HG03095 (cell line): ENCODE results near the gene ATP10D.
"Not testable (repeated sequence)": the region's sequence is repeated elsewhere in the genome, so short reads cannot be mapped to it uniquely, and the experiment has no call there.

Experiments
- ATAC-seq: cut with Tn5 transposase; IDR thresholded peaks from one replicate; pipeline ENCODE4 v1.9.1; 2021; ENCODE audit warnings: moderate library complexity; ENCODE audit not compliant: unreplicated experiment

Gene ATP10D

DNA sequence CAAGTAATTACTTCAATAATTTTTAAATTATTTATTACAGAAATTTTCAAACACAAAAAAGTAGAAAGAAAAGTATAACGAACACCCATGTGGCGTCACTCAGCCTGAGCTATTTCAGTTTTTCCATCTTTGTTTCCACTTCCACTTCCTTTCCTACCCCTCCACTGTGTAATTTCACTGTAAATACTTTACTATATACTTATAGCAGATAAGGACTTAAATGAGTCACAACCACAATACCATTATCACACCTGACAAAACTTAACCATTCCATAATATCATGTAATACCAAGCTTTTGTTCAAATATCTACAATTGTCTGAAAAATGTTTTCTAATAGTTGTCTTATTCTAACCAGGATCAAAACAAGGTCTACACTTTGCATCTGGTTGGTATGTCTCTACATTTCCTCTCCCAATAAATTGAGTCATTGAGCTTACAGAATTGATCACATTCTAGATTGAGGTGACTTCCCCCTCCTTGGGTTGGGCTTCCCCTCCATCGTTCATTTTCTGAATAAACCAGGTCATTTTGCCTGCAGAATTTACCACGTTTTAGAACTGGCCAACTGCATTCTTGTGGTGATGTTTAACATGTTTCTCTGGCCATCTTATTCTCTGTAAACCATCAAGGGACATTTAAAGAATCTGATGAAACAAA is 48.7 kb downstream of the ATP10D start:
- ATAC-seq: no peak

DNA sequence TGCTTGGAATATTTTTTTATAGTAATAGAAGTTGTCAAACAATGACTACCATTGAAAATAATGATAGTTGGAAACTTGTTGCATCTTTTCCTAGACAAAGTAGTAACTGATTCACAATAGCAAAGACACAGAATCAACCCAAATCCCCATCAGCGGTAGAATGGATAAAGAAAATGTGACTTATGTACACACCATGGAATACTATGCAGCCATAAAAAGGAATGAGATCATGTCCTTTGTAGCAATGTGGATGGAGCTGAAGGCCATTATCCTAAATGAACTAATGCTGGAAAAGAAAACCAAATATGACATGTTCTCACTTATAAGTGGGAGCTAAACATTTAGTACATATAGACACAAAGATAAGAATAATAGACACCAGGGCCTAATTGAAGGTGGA is 49.7 kb downstream of the ATP10D start:
- no peak for ATAC-seq

DNA sequence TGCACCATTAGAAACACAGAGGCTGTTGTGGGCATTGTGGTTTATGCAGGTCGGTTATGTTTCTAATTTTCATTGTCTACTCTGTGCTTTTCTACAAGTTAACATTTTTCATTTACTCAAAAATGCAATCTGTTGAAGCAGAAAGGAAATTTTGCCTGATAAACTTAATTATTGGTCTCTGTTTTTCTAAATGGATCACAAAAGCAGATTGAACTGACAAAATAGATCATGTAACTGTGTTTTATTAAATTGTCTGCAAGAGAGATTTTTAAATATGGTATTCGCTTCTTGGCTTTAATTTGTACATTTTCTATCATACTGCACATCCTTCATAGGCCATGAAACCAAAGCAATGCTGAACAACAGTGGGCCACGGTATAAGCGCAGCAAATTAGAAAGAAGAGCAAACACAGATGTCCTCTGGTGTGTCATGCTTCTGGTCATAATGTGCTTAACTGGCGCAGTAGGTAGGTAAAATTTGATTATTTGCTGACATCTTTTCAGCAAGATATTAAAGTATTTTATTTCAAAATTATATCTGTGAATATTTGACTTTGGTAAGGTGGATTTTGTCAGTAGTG is 50.6 kb downstream of the ATP10D start:
- no peak for ATAC-seq

DNA sequence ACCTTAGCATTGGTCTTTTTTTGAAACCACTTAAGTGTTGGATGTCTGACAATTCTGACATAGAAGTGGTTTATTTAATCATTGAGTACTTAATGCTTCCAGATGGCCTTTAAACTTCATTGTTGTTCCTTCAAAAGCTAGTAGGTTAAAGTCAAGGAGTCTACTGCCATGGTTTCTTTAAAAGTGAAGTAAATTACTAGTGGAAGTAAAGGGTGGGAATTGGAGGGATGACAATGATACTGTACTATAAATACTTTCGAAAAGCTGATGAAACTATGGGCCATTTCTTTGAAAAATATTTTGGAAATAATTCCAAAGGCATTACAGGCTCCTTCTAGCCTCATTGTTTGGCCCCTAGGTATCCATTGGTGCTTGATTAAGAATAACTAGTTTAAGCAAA is 51.9 kb downstream of the ATP10D start:
- no peak for ATAC-seq

DNA sequence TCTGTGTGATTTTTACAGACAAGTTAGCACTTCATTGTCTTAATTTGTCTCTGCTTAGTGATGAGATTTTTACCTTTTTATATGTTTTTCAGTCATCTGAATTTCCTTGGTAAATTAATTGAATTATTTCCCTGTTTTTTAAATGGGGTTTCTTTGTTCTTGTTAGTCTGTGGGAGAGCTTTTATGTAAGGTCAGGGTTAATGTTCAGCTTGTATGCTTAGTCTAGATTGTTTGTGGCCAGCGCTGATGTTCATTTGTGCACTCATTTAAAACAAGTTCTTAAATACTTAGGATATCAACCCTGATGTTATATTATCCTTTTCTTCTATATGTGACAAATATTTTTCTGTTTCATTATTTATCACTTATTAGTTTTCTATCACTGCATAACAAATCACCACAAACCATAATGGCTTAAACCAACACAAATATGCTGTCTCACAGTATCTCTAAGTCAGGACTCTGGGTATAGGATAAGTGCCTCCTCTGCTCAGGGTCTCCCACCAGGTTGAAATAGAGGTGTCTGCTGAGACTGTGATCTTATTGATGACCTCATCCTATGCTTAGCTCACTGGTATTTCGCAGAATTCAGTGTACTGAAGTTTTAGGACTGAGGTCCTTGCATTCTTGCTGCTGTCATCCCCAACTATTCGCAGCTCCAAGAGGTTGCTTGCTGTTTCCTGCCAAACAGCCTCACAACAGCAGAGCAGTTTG is 53.2 kb downstream of the ATP10D start:
- no peak for ATAC-seq

DNA sequence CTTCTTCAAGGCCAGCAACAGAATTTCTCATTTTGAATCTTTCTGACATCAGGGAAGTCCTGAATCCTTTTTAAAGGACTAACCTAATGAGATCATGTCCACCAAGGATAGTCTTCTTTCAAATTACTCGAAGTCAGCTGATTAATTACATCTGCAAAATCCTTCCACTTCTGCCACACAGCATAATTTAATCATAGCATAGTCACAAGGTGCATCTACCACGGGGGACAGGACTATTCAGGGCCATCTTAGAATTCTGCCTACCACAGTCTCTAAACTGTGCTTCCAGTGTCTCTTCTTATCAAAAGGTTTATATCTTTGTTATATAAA is 53.7 kb downstream of the ATP10D start:
- no peak for ATAC-seq

DNA sequence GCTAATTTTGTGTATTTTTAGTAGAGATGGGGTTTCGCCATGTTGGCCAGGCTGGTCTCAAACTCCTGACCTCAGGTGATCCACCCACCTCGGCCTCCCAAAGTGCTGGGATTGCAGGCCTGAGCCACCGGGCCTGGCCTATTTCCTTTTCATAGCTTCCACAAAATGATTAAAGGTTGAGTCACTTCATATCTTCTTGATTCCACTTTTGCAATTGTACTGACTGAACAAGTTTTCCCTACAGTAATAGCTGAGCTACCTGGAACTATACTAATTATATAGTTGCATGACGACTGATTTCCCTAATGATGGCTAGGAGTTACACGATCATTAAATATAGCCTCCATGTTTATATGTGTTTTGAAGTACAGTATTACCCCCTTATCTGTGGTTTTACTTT is 57.6 kb downstream of the ATP10D start:
- ATAC-seq: not testable (repeated sequence)

DNA sequence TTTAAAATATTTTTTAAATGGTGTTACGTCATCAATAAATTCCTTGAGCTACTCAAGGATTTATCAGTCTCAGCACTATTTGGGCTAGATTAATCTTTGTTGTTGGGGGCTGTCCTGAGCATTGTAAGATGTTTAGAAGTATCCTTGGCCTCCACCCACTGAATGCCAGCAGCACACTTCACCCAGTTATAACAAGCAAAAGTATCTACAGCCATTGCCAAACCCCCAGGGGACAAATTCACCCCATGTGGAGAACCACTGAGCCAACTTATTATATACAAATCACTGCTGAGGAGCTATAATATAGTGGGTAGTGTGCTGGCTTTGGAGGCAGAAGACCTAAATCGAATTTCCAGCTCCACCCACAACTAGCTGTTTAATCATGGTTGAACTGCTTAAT is 58.3 kb downstream of the ATP10D start:
- ATAC-seq: no peak

DNA sequence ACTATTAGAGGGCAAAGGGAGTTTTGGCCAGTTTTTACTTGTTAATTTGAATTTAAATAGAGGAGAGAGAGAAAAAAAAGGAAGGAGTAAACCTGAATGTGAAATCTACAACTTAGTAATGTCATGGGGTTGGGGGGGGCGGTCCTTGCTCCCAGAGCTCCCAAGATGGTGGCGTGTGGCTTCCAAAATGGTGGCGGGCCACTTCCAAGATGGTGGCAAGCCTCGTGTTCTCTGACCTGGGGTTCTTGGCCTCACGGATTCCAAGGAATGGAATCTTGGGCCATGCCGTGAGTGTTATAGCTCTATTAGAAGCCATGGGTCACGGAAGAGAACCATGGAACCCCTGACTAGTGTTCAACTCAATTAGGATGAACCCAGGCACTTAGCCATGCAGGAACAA is 65.3 kb downstream of the ATP10D start:
- not testable (repeated sequence) for ATAC-seq

DNA sequence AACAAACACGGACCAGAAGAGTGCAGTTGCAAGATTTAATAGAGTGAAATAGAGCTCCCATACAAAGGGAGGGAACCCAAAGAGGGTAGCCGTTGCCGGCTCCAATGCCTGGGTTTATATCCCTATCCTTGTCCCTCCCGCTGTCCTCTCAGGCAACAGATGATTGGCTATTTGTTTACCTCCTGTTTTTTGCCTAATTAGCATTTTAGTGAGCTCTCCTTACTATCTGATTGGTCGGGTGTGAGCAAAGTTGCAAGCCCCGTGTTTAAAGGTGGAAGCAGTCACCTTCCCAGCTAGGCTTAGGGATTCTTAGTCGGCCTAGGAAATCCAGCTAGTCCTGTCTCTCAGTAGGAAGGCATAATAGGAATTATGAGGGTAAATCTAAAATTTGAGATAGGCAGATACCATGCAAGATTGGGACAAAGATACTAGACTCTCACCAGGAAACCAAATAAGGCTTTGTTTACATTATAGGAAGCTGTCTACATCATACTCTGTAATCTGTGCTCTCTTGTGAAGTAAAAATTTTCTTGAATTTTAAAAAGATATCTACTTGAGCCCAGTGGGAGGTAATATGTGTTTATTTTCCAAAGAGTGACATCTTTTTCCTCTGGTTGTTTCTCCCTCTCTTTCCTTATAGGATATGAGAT is 65.9 kb downstream of the ATP10D start:
- ATAC-seq: no peak

DNA sequence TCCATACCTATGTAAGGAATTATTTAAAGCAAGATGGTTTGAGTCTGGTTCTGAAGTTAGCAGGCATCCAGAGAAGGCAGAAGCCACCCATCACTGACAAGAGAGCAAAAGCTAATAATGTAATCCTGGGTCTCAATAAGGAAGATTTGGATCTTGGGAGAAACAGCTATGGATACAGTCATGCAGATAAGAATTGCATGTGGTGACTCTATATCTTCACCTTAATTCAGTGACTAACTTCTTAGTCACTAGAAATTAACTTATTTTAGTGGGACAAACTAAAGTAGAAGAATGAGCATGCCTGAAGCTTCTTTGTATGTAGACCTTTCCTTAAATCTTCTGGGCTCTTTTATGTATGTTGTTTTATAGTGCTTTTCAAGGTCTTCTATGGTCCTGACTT is 66.6 kb downstream of the ATP10D start:
- ATAC-seq: no peak

DNA sequence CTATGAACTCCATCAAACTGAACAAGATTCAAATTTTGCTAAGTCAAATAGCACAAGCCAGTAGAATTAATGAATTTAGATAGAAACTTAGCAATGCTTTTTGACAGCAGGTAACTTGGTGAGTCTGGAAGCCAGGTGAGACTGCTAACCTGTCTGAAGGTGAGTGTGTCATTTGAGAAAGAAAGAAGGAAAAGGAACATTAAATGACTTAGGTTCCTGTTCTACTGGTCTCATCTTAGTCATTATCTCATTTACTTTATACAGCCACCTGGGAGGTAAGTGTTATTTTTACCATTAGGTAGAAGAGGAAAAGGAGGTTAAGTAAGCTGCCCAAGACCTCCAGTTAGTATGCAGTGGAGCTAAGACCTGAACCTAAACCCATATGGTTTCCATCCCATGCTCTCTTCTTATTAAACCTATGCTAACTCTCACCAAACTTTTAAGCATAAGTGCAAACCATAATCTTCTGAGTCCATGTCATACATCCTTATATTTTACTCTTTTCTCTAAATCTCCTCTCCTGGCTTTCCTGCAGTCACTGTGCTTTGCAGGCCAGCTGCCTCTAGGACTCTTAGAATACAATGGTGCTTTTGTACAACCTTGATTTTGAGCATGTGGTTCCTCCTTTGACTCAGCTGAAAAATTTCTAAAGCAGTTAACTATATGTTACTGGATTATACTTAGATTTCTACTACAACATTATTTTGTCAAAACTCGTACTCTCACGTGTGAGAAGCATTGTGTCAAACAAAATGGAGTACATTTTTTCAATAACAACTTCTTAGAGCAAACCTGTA is 68.5 kb downstream of the ATP10D start:
- ATAC-seq: no peak

DNA sequence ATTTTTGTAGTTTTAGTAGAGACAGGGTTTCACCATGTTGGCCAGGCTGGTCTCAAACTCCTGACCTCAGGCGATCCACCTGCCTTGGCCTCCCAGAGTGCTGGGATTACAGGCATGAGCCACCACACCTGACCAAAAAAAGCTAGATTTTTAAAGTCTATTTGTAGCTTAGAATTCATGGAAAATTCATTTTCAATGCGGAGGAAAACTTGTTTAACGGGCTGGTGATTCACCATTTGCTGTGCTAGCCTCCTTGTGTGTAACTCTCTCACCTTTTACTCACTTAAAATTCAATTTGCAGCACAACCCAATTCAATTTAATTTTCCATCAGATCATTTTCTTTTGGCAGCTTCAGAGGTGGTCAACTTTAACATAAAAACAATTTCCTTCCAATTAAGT is 70.8 kb downstream of the ATP10D start:
- not testable (repeated sequence) for ATAC-seq

DNA sequence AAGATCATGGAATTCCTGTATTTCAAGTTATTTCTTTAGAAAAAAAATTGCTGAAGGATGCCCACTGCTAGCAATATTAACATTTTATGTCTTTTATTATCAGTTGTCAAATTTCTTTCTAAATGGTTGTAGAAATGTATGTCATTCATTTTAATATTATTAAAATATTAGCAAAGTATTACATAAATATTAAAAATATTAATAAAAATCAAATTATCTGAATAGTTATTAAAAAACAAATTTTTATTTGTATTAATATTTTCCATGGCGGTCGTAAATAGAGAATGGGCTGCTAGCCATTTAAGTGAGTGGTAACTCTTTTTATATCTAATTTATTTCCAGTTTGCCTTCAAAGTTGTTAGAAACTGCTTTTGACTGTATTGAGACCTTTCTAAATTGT is 72.2 kb downstream of the ATP10D start:
- ATAC-seq: no peak

DNA sequence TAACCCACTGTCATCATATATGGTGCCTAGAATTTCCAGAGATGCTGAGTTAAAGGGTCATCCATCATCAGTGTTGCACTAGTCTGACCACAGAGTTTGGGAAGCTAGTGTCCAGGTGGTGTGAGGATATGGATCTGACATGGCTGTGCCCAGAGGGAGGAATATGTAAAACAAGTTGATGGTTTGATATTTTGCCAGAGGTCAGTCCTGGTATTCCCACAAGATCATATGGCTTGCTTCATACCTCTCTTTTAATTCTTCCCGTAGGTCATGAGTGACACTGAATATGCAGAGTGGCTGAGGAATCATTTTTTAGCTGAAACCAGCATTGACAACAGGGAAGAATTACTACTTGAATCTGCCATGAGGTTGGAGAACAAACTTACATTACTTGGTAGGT is 75.6 kb downstream of the ATP10D start:
- no peak for ATAC-seq

DNA sequence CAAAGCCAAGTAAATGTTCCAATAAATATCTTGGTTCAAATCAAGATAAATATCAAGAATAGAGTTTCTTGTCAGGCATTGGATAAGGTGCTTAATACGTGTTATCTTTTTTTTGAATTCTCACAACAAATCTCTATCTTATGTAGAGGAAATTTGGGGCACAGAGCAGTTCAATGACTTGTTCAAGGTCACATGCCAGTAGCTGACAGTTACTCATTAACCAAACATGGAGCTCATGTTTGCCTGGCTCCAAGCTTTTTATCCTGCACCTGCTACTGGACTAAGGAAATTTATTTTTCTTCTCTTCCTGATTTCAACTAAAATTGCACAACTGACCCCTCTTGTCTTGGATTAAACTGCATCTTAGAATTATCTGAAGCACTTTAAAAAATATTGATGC is 76.3 kb downstream of the ATP10D start:
- no peak for ATAC-seq

DNA sequence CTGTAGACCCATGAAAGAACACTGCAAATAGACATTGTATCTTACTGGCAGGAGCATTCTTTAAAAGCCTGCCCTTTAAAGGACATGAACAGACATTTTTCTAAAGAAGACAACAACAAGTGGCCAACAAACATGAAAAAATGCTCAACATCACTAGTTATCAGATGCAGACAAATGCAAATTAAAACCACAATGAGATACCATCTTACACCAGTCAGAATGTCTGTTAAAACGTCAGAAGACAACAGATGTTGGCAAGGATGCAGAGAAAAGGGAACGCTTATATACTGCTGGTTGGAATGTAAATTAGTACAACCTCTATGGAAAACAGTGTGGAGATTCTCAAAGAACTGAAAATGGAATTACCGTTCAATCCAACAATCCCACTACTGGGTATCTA is 77.2 kb downstream of the ATP10D start:
- ATAC-seq: no peak

DNA sequence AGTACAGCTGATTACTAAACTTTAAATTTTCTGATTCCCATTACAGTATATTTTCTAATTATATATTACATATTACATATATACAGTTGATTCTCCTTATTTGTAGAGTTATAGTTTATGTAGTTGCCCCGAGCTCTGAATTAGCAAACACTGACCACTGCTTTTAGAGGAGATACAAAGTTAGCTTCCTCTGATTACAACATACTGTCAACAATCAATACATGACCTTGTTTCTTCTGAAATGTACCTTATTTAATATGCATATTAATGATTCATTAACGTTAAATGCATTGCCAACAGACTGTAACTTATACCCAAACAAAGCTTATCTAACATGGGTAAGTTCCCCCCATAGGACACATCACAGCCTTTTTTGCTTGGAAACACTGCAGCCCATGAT is 81.5 kb downstream of the ATP10D start:
- ATAC-seq: no peak

DNA sequence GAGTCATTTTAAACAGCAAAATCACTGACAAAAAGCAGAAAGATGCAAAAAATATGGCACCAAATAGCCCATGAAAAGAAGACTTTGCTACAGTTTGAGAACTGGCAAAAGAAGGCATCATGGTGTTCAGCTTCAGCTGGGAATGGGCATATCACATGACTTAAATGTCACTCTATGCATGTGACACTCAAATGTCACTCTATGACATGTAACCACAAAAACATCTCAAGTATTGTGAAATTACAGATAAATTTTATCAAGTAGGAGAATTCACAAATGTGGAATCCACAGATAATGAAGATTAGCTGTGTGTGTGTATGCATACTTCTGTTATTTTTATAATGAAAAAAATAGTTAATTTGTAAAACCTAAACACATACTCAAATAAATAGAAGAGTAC is 81.9 kb downstream of the ATP10D start:
- no peak for ATAC-seq

DNA sequence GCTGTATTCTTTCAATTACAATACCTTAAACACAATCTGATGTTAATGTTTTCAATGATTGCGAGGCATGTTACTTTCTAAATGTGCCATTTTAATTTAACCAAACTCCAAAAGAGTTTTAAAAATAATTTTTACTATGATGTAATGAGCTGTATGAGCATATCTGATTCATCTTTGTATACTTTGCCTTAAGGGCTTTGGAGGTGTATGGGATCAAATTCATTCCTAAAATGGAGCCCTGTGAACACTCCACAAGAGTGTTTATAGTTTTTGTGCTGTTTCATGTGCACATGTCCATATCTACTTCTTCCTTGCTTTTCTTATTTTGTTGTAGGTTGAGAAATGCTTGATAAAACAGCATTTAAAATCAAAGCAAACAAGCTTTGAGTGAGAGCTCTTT is 82.4 kb downstream of the ATP10D start:
- no peak for ATAC-seq

DNA sequence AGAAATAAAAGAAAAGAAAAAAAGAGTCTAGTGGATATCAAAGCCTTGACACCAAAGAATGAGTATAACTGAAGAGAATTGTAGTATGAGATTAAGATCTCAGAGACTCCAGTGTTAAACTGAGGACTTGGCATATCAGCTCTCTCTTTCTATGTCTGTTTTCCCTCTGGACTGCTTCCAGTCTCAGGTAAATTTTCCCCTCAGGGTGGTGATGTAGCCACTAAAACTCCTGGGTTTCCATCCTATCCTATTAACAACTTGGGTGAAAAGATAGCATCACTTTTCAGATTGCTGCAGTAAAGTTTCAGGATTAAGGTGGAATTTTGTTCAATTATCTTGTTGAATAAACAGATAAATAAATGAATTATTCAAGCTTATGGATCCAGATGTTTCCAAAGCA is 85.7 kb downstream of the ATP10D start:
- no peak for ATAC-seq
